HCT116 (cell line): Measurements from ENCODE around the gene FCHSD2. TPM values are rescaled to one million over a fixed set of nuclear protein-coding genes. Genes with fewer than 3 reads are reported as not detected.

Experiments used
- ATAC-seq: fragments of 200-7000 bp; cut with Tn5 transposase; 2 replicates; pipeline ENCODE4 v1.9.1; 2020; ENCODE audit warnings: mild to moderate bottlenecking, moderate library complexity
- BruUV-seq: library from RNA; stranded (reverse); fragments of 400-500 nt; replicated peaks from 2 replicates; lab custom pipeline; 2021; lab: Mats Ljungman, UMichigan
- CTCF ChIA-PET: fragments of 300-600 bp; sonication (Branson Sonifier 250); formaldehyde crosslinking; loops from one replicate; lab custom pipeline; 2021; ENCODE audit warnings: antibody characterized with exemption; lab: Charles Lee
- POLR2A ChIA-PET: fragments of 300-600, 350-600 bp; sonication (Branson Sonifier 250); formaldehyde crosslinking; loops from one replicate; lab custom pipeline; 2021; ENCODE audit warnings: antibody characterized with exemption; lab: Charles Lee
- RAD21 ChIA-PET, 2 experiments: fragments of 300-600 bp; sonication (Branson Sonifier 250); formaldehyde crosslinking; loops; one replicate each; lab custom pipeline; 2023; ENCODE audit warnings: low total read pairs in 2 of 2; ENCODE audit not compliant: uncharacterized antibody in 2 of 2, unreplicated experiment in 2 of 2, low non-redundant PET in 1 of 2; lab: Charles Lee
- DNase-seq: peaks from one replicate; pipeline ENCODE4 v3.0.0-alpha.2; 2010; ENCODE audit warnings: low read depth, low spot score
- H2AFZ ChIP-seq: fragments of 200-600 bp; shearing (Covaris generic), sonication (generic); 2 replicates; pipeline ENCODE4 v1.6.1; 2017; ENCODE audit warnings: low read depth, mixed run types, mixed read lengths, antibody characterized with exemption, low read length; ENCODE audit not compliant: poor library complexity, severe bottlenecking
- H3K27ac ChIP-seq: 2 replicates; pipeline ENCODE4 v1.5.1; 2012; ENCODE audit warnings: low read depth, low read length
- H3K27me3 ChIP-seq: fragments of 200-600 bp; sonication (generic); 2 replicates; pipeline ENCODE4 v1.6.1; 2016; ENCODE audit warnings: mixed run types, low read length, mixed read lengths; ENCODE audit not compliant: insufficient read depth
- H3K36me3 ChIP-seq, 2 experiments: fragments of 200-500 bp in 1 of 2; fragments of 200-600 bp in 1 of 2; sonication (Bioruptor generic) in 1 of 2; sonication (generic) in 1 of 2; 2 replicates each; pipeline versions ENCODE4 v1.5.1 to v1.6.1; 2014 to 2016; ENCODE audit warnings: low read length in 2 of 2, inconsistent platforms in 1 of 2, mixed read lengths in 1 of 2, mixed run types in 1 of 2; ENCODE audit not compliant: insufficient read depth in 2 of 2, control insufficient read depth in 1 of 2
- H3K4me1 ChIP-seq, 2 experiments: fragments of 200-600 bp in 1 of 2; sonication (generic) in 1 of 2; 2 replicates each; pipeline versions ENCODE4 v1.5.1 to v1.6.1; 2012 to 2017; ENCODE audit warnings: low read length in 2 of 2, inconsistent platforms in 1 of 2, mild to moderate bottlenecking in 1 of 2, mixed read lengths in 1 of 2, mixed run types in 1 of 2, moderate library complexity in 1 of 2; ENCODE audit not compliant: insufficient read depth in 2 of 2, control insufficient read depth in 1 of 2
- H3K4me2 ChIP-seq: fragments of 200-600 bp; sonication (generic); 2 replicates; pipeline ENCODE4 v1.6.1; 2017; ENCODE audit warnings: mixed run types, low read length, mixed read lengths
- H3K4me3 ChIP-seq, 2 experiments: fragments of 200-600 bp in 1 of 2; sonication (generic) in 1 of 2; replicated peaks in 1 of 2; 2 replicates each; pipeline ENCODE4 v1.5.1; 2011 to 2016; ENCODE audit warnings: low read length in 2 of 2, control low read depth in 1 of 2, low read depth in 1 of 2, mild to moderate bottlenecking in 1 of 2, mixed read lengths in 1 of 2, mixed run types in 1 of 2
- H3K79me2 ChIP-seq: fragments of 200-600 bp; sonication (generic); 2 replicates; pipeline ENCODE4 v1.6.1; 2017; ENCODE audit warnings: mild to moderate bottlenecking, mixed run types, low read length, moderate library complexity, mixed read lengths; ENCODE audit not compliant: insufficient read depth
- H3K9ac ChIP-seq: fragments of 200-600 bp; sonication (generic); 2 replicates; pipeline ENCODE4 v1.6.1; 2016; ENCODE audit warnings: low read length, mixed read lengths
- H3K9me2 ChIP-seq: fragments of 200-600 bp; sonication (generic), shearing (Covaris generic); 2 replicates; pipeline ENCODE4 v1.6.1; 2017; ENCODE audit warnings: mixed run types, mild to moderate bottlenecking, moderate library complexity; ENCODE audit not compliant: insufficient read depth
- H3K9me3 ChIP-seq, 2 experiments: fragments of 200-500 bp in 1 of 2; fragments of 200-600 bp in 1 of 2; sonication (Bioruptor generic) in 1 of 2; sonication (generic) in 1 of 2; 2 replicates each; pipeline ENCODE4 v1.6.1; 2014 to 2017; ENCODE audit warnings: low read length in 2 of 2, mixed read lengths in 2 of 2, inconsistent platforms in 1 of 2, low read depth in 1 of 2, mild to moderate bottlenecking in 1 of 2, mixed run types in 1 of 2, moderate library complexity in 1 of 2; ENCODE audit not compliant: control insufficient read depth in 1 of 2, insufficient read depth in 1 of 2
- H4K20me1 ChIP-seq: fragments of 200-600 bp; sonication (generic), shearing (Covaris generic); 2 replicates; pipeline ENCODE4 v1.6.1; 2017; ENCODE audit warnings: mixed run types, mild to moderate bottlenecking, moderate library complexity; ENCODE audit not compliant: insufficient read depth
- CEBPB ChIP-seq: IDR thresholded peaks from 2 replicates; pipeline ENCODE4 v1.6.1; 2012; ENCODE audit warnings: low read depth
- EGR1 ChIP-seq: IDR thresholded peaks from 2 replicates; pipeline ENCODE4 v1.6.1; 2012; ENCODE audit warnings: low read depth
- ELF1 ChIP-seq: IDR thresholded peaks from 2 replicates; pipeline ENCODE4 v1.6.1; 2012; ENCODE audit warnings: low read depth, borderline replicate concordance
- EZH2 ChIP-seq: fragments of 200-600 bp; sonication (generic); IDR thresholded peaks from 2 replicates; pipeline ENCODE4 v1.6.1; 2017; ENCODE audit warnings: antibody characterized with exemption, mixed run types
- EZH2phosphoT487 ChIP-seq: fragments of 200-600 bp; IDR thresholded peaks from 2 replicates; pipeline ENCODE4 v1.6.1; 2018; ENCODE audit warnings: antibody characterized with exemption, borderline replicate concordance
- JUND ChIP-seq: IDR thresholded peaks from 2 replicates; pipeline ENCODE4 v1.6.1; 2012
- POLR2A ChIP-seq: IDR thresholded peaks from 2 replicates; pipeline ENCODE4 v1.7.0; 2011; ENCODE audit warnings: borderline replicate concordance; ENCODE audit not compliant: insufficient read depth, insufficient read length; ENCODE audit errors: extremely low read depth
- POLR2AphosphoS5 ChIP-seq: IDR thresholded peaks from 2 replicates; pipeline ENCODE4 v1.6.1; 2011; ENCODE audit warnings: mild to moderate bottlenecking, low read depth, low read length, moderate library complexity
- RAD21 ChIP-seq: IDR thresholded peaks from 2 replicates; pipeline ENCODE4 v1.6.1; 2012; ENCODE audit warnings: low read depth, mild to moderate bottlenecking
- SIN3A ChIP-seq: IDR thresholded peaks from 2 replicates; pipeline ENCODE4 v1.6.1; 2012; ENCODE audit warnings: low read depth
- SP1 ChIP-seq: IDR thresholded peaks from 2 replicates; pipeline ENCODE4 v1.6.1; 2012; ENCODE audit warnings: low read depth
- SRF ChIP-seq: IDR thresholded peaks from 2 replicates; pipeline ENCODE4 v1.6.1; 2012; ENCODE audit warnings: low read depth
- YY1 ChIP-seq: IDR thresholded peaks from 2 replicates; pipeline ENCODE4 v1.6.1; 2011; ENCODE audit warnings: low read length, low read depth, moderate library complexity, mild to moderate bottlenecking; ENCODE audit not compliant: insufficient replicate concordance; ENCODE audit errors: extremely low read depth
- ZFX ChIP-seq: fragments of 450-650 bp; IDR thresholded peaks from 2 replicates; pipeline ENCODE4 v1.6.1; 2017
- ZNF274 ChIP-seq: fragments of 200-500 bp; sonication (Bioruptor generic); IDR thresholded peaks from 2 replicates; pipeline ENCODE4 v1.6.1; 2014; ENCODE audit warnings: mild to moderate bottlenecking, low read depth, low read length, inconsistent platforms
- intact Hi-C: fragments of 100-400 bp; cut with micrococcal nuclease; formaldehyde crosslinking; loops from 2 replicates; pipeline ENCODE4 v1.10.0; 2022
- total RNA-seq: library from RNA; stranded (reverse); gene quantifications from one replicate; pipeline ENCODE4 v1.2.1, GENCODE V29; 2021; ENCODE audit not compliant: unreplicated experiment
- TF ChIP-seq, protein P1 (sequence below): IDR thresholded peaks from 2 replicates; pipeline ENCODE4 v1.6.1; 2012; ENCODE audit warnings: low read depth
- TF ChIP-seq, protein P2 (sequence below): IDR thresholded peaks from 2 replicates; pipeline ENCODE4 v1.6.1; 2011; ENCODE audit warnings: mild to moderate bottlenecking, low read length, moderate library complexity; ENCODE audit not compliant: insufficient replicate concordance; ENCODE audit errors: extremely low read depth
- TF ChIP-seq, protein P3 (sequence below), 3 experiments: fragments of 200-600 bp in 1 of 3; sonication (generic) in 1 of 3; IDR thresholded peaks in 2 of 3; conservative IDR thresholded peaks in 1 of 3; 2 replicates each; pipeline ENCODE4 v1.5.1; 2012 to 2017; ENCODE audit warnings: low read depth in 2 of 3, low read length in 2 of 3, antibody characterized with exemption in 1 of 3, borderline replicate concordance in 1 of 3, control low read depth in 1 of 3, mild to moderate bottlenecking in 1 of 3, mixed read lengths in 1 of 3, mixed run types in 1 of 3, moderate library complexity in 1 of 3; ENCODE audit not compliant: insufficient read depth in 1 of 3
- TF ChIP-seq, protein P4 (sequence below): IDR thresholded peaks from 2 replicates; pipeline ENCODE4 v1.6.1; 2012

FCHSD2 gene
- total RNA-seq, 1 experiment from 2014 or later = 15.0 TPM

DNA sequence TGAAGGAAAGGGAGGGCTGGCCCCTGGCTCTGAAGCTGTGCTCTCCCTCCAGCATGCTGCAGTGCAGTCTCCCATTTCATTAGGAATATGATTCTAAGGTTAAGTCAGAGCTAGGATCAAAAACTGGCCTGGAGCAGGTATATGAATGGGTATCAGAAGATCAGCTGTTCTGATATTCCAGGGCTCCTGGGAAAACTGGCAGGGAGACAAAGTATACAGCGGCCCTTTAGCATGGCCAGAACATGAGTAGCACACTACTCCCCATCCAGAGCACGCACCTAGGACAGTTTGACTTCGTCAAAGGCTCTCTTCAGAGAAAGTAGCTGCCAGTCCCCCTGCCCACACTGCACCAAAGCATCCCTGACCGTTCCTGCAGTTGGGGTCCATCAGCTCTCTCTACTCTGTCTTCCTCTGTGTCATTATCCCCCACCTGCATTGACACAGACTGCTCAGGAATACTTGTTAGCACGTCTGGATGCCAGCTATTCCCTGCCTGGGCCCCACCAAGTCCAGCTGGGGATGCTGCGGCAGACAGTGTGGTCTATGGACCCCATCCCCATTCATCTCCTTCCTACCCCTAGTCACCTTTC is 4.0 kb upstream of the FCHSD2 start:
- no peak for ATAC-seq
- H3K4me3 ChIP-seq = no peak overlapping the region

More for the DNA sequence above, 4.0 kb upstream of the FCHSD2 start:
- Histone ChIP-seq H3K4me2 (no peak overlapping the region), H3K9ac (no peak overlapping the region), H4K20me1 (no peaks in the 10 kb centered on the region), H3K9me3 (no peaks in the 10 kb centered on the region), H3K79me2 (peaks cover 4% of the 10 kb centered on the region; the same call in 1 of the 2 replicates), H3K27ac (no peak overlapping the region), H2AFZ (no peak overlapping the region), H3K9me2 (no peaks in the 10 kb centered on the region), H3K27me3 (no peaks in the 10 kb centered on the region), H3K4me1 (peaks cover 0 to 10% of the 10 kb centered on the region in 2 experiments; a peak in 1 of 4 replicates), H3K36me3 (no peaks in the 10 kb centered on the region)
- TF ChIP-seq ZNF274 (no peak), SRF (no peak), ZFX (no peak), JUND (no peak), POLR2A (no peak), SP1 (no peak), YY1 (no peak), EZH2phosphoT487 (no peak), ELF1 (no peak), RAD21 (no peak), CEBPB (no peak), SIN3A (no peak), EGR1 (no peak), POLR2AphosphoS5 (no peak), EZH2 (no peak)
- TF ChIP-seq, protein P1, sequence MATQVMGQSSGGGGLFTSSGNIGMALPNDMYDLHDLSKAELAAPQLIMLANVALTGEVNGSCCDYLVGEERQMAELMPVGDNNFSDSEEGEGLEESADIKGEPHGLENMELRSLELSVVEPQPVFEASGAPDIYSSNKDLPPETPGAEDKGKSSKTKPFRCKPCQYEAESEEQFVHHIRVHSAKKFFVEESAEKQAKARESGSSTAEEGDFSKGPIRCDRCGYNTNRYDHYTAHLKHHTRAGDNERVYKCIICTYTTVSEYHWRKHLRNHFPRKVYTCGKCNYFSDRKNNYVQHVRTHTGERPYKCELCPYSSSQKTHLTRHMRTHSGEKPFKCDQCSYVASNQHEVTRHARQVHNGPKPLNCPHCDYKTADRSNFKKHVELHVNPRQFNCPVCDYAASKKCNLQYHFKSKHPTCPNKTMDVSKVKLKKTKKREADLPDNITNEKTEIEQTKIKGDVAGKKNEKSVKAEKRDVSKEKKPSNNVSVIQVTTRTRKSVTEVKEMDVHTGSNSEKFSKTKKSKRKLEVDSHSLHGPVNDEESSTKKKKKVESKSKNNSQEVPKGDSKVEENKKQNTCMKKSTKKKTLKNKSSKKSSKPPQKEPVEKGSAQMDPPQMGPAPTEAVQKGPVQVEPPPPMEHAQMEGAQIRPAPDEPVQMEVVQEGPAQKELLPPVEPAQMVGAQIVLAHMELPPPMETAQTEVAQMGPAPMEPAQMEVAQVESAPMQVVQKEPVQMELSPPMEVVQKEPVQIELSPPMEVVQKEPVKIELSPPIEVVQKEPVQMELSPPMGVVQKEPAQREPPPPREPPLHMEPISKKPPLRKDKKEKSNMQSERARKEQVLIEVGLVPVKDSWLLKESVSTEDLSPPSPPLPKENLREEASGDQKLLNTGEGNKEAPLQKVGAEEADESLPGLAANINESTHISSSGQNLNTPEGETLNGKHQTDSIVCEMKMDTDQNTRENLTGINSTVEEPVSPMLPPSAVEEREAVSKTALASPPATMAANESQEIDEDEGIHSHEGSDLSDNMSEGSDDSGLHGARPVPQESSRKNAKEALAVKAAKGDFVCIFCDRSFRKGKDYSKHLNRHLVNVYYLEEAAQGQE = no peak
- TF ChIP-seq, protein P2, sequence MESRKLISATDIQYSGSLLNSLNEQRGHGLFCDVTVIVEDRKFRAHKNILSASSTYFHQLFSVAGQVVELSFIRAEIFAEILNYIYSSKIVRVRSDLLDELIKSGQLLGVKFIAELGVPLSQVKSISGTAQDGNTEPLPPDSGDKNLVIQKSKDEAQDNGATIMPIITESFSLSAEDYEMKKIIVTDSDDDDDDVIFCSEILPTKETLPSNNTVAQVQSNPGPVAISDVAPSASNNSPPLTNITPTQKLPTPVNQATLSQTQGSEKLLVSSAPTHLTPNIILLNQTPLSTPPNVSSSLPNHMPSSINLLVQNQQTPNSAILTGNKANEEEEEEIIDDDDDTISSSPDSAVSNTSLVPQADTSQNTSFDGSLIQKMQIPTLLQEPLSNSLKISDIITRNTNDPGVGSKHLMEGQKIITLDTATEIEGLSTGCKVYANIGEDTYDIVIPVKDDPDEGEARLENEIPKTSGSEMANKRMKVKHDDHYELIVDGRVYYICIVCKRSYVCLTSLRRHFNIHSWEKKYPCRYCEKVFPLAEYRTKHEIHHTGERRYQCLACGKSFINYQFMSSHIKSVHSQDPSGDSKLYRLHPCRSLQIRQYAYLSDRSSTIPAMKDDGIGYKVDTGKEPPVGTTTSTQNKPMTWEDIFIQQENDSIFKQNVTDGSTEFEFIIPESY = no peak
- TF ChIP-seq, protein P3, sequence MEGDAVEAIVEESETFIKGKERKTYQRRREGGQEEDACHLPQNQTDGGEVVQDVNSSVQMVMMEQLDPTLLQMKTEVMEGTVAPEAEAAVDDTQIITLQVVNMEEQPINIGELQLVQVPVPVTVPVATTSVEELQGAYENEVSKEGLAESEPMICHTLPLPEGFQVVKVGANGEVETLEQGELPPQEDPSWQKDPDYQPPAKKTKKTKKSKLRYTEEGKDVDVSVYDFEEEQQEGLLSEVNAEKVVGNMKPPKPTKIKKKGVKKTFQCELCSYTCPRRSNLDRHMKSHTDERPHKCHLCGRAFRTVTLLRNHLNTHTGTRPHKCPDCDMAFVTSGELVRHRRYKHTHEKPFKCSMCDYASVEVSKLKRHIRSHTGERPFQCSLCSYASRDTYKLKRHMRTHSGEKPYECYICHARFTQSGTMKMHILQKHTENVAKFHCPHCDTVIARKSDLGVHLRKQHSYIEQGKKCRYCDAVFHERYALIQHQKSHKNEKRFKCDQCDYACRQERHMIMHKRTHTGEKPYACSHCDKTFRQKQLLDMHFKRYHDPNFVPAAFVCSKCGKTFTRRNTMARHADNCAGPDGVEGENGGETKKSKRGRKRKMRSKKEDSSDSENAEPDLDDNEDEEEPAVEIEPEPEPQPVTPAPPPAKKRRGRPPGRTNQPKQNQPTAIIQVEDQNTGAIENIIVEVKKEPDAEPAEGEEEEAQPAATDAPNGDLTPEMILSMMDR (IDR thresholded peaks at IDR 0.05 in 2 of 3, conservative IDR thresholded peaks at IDR 0.05 in 1 of 3; ENCODE audit: borderline replicate concordance in 1 of 3, insufficient read depth in 1 of 3, low read depth in 2 of 3, low read length in 2 of 3) = no peak
- TF ChIP-seq, protein P4, sequence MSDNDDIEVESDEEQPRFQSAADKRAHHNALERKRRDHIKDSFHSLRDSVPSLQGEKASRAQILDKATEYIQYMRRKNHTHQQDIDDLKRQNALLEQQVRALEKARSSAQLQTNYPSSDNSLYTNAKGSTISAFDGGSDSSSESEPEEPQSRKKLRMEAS = no peak
- ChIA-PET CTCF (no interaction called here), RAD21 (no interaction called here), POLR2A (interaction anchor here (0.6 kb wide), 1 partner anchor 24 kb away, joined by 3 read pairs; no protein-coding TSS in a partner anchor)
- DNase-seq = no peak
- BruUV-seq = no TSS peak
- intact Hi-C loops = no loop called here
